Measurements from ENCODE around the gene CLASRP. TPM values are rescaled to one million over a fixed set of nuclear protein-coding genes. Genes with fewer than 3 reads are reported as not detected.

Gene CLASRP
- total RNA-seq, 1 experiment from 2014 or later, result 38.9 TPM

DNA sequence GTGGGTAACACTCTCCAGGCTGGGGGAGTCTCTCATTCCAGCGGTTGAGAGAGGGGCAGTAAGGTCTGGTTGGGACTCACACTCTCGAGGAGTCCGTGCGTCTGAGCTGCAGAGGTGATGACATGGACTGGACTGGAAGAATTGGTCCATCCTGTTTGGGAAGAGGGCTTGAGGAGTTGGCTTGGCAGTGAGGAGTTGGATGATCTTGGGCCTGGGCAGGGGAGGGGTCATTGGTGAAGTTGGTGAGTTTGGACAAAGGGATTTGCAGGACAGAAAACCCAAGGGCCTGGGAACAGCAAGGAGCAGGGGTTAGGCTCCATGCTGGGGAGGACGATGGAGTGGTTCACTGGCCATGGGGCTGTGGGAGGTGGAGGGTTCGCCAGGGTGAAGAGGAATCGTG lies 57.9 kb downstream of the CLASRP start:
- Histone ChIP-seq H3K27me3 (ENCODE audit: low read length) (no peaks in the 10 kb centered on the region), H4K20me1 (ENCODE audit: low read length) (peaks cover 10% of the 10 kb centered on the region; the same call in 1 of the 2 replicates), H3K27ac (ENCODE audit: low read length) (no peak overlapping the region), H3K9ac (ENCODE audit: low read length) (no peak overlapping the region), H3K4me3 (ENCODE audit: low read length) (no peak overlapping the region), H3K4me1 (ENCODE audit: insufficient read depth, low read length) (peaks cover 31% of the 10 kb centered on the region), H3K9me3 (ENCODE audit: low read length) (no peaks in the 10 kb centered on the region), H3K4me2 (ENCODE audit: low read length) (peak overlapping the region; percentile 28; the same call in 1 of the 2 replicates), H3K79me2 (ENCODE audit: low read length) (peaks cover 89% of the 10 kb centered on the region), H2AFZ (ENCODE audit: low read length) (no peak overlapping the region), H3F3A (ENCODE audit: low read length, unreplicated experiment) (no peaks in the 10 kb centered on the region), H3K9me2 (replicated peaks; ENCODE audit: low read length) (no peaks in the 10 kb centered on the region), H3K36me3 (ENCODE audit: low read depth, low read length) (no peaks in the 10 kb centered on the region)
- intact Hi-C loops (cut with micrococcal nuclease), result loop anchor here (10.0 kb wide), 1 partner anchor 238 kb away; no protein-coding TSS in a partner anchor
- TF ChIP-seq CTCF (conservative IDR thresholded peaks at IDR 0.05; ENCODE audit: low read depth, low read length), result no peak
- no peak for TF ChIP-seq EZH2phosphoT487 (IDR thresholded peaks at IDR 0.05; ENCODE audit: borderline replicate concordance, low read length)
- TF ChIP-seq EZH2 (IDR thresholded peaks at IDR 0.05; ENCODE audit: low read length, unreplicated experiment), result no peak
- ATAC-seq (no peak), DNase-seq (no peak)
- POLR2A ChIA-PET (ENCODE audit: unreplicated experiment), result no interaction called here
- CTCF ChIA-PET, result no interaction called here
- no TSS peak for BruUV-seq (replicated peaks)

GRCh38 chr19:45097450-45097775 lies 58.6 kb downstream of the CLASRP start:
- no peak overlapping the region for H3K4me2 ChIP-seq (ENCODE audit: low read length)
- peak overlapping the region; percentile 91 for H3K27ac ChIP-seq (ENCODE audit: low read length)
- H3K27me3 ChIP-seq (ENCODE audit: low read length), result no peaks in the 10 kb centered on the region
- no TSS peak for BruUV-seq (replicated peaks)
- ATAC-seq (no peak), DNase-seq (no peak)
- no peaks in the 10 kb centered on the region for H3K9me2 ChIP-seq (replicated peaks; ENCODE audit: low read length)
- H3K9me3 ChIP-seq (ENCODE audit: low read length), result no peaks in the 10 kb centered on the region
- H3F3A ChIP-seq (ENCODE audit: low read length, unreplicated experiment), result no peaks in the 10 kb centered on the region
- no peak for TF ChIP-seq CTCF (conservative IDR thresholded peaks at IDR 0.05; ENCODE audit: low read depth, low read length)
- no peak overlapping the region for H2AFZ ChIP-seq (ENCODE audit: low read length)
- H3K4me3 ChIP-seq (ENCODE audit: low read length), result no peak overlapping the region
- peaks cover 27% of the 10 kb centered on the region for H3K4me1 ChIP-seq (ENCODE audit: insufficient read depth, low read length)
- POLR2A ChIA-PET (ENCODE audit: unreplicated experiment), result no interaction called here
- no peak overlapping the region for H3K9ac ChIP-seq (ENCODE audit: low read length)
- intact Hi-C loops (cut with micrococcal nuclease), result loop anchor here (10.0 kb wide), 1 partner anchor 237 kb away; no protein-coding TSS in a partner anchor
- H3K36me3 ChIP-seq (ENCODE audit: low read depth, low read length), result no peaks in the 10 kb centered on the region
- CTCF ChIA-PET, result no interaction called here
- H4K20me1 ChIP-seq (ENCODE audit: low read length), result peaks cover 10% of the 10 kb centered on the region; the same call in 1 of the 2 replicates
- peaks cover 96% of the 10 kb centered on the region for H3K79me2 ChIP-seq (ENCODE audit: low read length)

DNA sequence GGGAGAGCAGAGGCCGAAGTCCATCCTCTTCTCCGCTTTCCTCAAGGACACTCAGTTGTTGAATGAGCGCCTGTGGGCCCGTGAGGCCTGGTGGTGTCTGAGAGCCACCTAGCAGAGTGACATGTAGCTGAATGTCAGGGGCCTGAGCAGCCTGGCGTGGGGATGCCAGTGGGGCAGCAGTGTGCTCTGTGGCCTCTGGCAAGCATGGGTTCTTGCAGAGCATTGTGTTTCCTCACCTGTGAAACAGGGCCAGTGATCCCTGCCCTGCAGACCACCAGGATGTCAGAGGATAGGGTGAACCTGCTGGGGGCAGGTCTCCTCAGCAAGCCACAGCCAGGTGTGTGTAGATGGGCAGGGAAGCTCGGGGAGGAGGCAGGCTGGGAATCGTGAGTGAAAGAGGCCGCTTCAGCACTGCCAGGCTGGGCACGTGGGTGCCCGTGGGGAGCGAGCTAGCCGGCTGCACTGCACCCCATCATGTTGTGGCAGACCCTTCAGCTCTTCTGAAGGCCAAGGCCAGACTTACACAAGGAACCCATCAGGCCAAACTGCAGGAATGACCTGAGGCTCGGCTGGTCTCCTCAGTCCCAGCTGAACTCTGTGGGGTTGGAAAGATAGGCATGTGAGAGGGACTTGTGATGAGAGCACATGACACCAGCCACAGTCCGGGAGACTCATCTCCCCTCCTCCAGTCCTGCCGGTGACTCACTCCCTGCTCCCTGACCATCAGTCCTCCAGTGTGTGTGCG lies 59.1 kb downstream of the CLASRP start:
- Histone ChIP-seq H3K9me2 (replicated peaks; ENCODE audit: low read length) (no peaks in the 10 kb centered on the region), H3K4me3 (ENCODE audit: low read length) (peak overlapping the region; percentile 52; the same call in 1 of the 2 replicates), H3K4me2 (ENCODE audit: low read length) (peak overlapping the region; percentile 80), H3K79me2 (ENCODE audit: low read length) (peaks cover 100% of the 10 kb centered on the region), H3F3A (ENCODE audit: low read length, unreplicated experiment) (no peaks in the 10 kb centered on the region), H4K20me1 (ENCODE audit: low read length) (peaks cover 10% of the 10 kb centered on the region; the same call in 1 of the 2 replicates), H3K36me3 (ENCODE audit: low read depth, low read length) (no peaks in the 10 kb centered on the region), H3K27me3 (ENCODE audit: low read length) (no peaks in the 10 kb centered on the region), H2AFZ (ENCODE audit: low read length) (peak overlapping the region; percentile 57; the same call in 1 of the 2 replicates), H3K4me1 (ENCODE audit: insufficient read depth, low read length) (peaks cover 27% of the 10 kb centered on the region), H3K9me3 (ENCODE audit: low read length) (no peaks in the 10 kb centered on the region), H3K27ac (ENCODE audit: low read length) (peak overlapping the region; percentile 91), H3K9ac (ENCODE audit: low read length) (peak overlapping the region; percentile 67)
- no TSS peak for BruUV-seq (replicated peaks)
- TF ChIP-seq EZH2phosphoT487 (IDR thresholded peaks at IDR 0.05; ENCODE audit: borderline replicate concordance, low read length), result no peak
- no peak for TF ChIP-seq CTCF (conservative IDR thresholded peaks at IDR 0.05; ENCODE audit: low read depth, low read length)
- no peak for TF ChIP-seq EZH2 (IDR thresholded peaks at IDR 0.05; ENCODE audit: low read length, unreplicated experiment)
- ChIA-PET POLR2A (ENCODE audit: unreplicated experiment) (no interaction called here), CTCF (no interaction called here)
- DNase-seq, result peak; percentile 87
- peak; percentile 99 for ATAC-seq
- intact Hi-C loops (cut with micrococcal nuclease), result loop anchor here (10.0 kb wide), 1 partner anchor 237 kb away; no protein-coding TSS in a partner anchor

All from PC-3 (cell line).